ENCODE results near the gene KNSTRN. TPM values are rescaled to one million over a fixed set of nuclear protein-coding genes. Genes with fewer than 3 reads are reported as not detected.

Gene KNSTRN
- total and polyA plus RNA-seq, 8 donors: 2.2 to 8.4 (median 3.5) TPM

GRCh38 chr15:40345225-40345866, 37.2 kb upstream of the KNSTRN start:
- DNase-seq (no peak), FAIRE-seq (no peak), ATAC-seq (no peak)
- intact Hi-C loops (cut with DNase I): loop anchor here in 2 of 3 donors (5.0 to 10.0 kb wide), 3 partner anchors 61 to 79 kb away; partner anchors contain the start of gene ANKRD63 (in 1 of the 2)
- Histone ChIP-seq H3K4me1 (peaks cover 0 to 6% (median 4%) of the 10 kb centered on the region in 3 donors), H3K27me3 (no peaks in the 10 kb centered on the region), H3K4me3 (no peak overlapping the region), H3K36me3 (no peaks in the 10 kb centered on the region), H3K9me3 (no peaks in the 10 kb centered on the region), H3K27ac (no peak overlapping the region)
- no peak for TF ChIP-seq CTCF (IDR thresholded peaks at IDR 0.05)
- 53 to 63% methylated on average over 10 of the region's 10 CpGs for WGBS, 2 donors

DNA sequence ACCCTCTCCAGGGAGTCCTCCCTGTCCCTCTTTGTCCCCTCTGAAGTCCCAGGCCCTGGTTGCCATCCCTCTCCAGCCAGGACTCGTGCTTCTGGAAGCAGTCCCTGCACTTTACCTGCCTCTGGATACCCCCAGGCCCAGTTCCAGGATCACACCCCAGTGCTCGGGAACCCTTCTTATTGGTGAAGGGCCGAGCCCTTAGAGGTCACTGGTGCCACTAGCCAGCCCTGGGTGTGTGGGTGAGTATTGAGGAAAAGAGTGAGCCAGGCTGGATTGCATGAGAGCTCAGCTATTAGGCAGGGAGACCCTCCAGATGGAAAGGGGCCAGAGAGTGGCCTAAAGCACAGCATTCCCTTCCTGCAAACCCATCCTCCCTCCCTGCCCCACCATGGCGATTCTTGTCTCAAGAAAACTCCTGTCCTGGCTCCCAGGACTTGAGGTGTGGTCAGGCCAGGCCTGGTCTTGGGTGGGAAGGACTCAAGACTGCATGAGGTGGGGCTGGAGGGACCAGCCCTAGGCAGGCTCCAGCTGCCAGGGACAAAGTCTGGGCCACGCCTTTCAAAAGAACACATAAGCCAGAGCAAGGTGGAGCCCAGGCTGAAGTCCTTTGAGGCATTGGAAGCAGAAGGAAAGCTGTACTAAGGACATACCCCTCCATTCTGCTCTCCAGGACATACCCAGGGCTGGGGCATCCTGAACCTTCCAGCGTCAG, 36.5 kb upstream of the KNSTRN start:
- ATAC-seq (peak in 1 of 4 donors; percentile 21), DNase-seq (no peak), FAIRE-seq (no peak)
- Histone ChIP-seq H3K27me3 (no peaks in the 10 kb centered on the region), H3K36me3 (no peaks in the 10 kb centered on the region), H3K9me3 (no peaks in the 10 kb centered on the region), H3K4me3 (no peak overlapping the region), H3K27ac (no peak overlapping the region), H3K4me1 (peaks cover 0 to 4% (median 3%) of the 10 kb centered on the region in 3 donors)
- no peak for TF ChIP-seq CTCF (IDR thresholded peaks at IDR 0.05)
- intact Hi-C loops (cut with DNase I): loop anchor here in 2 of 3 donors (5.0 to 10.0 kb wide), 3 partner anchors 61 to 79 kb away; partner anchors contain the start of gene ANKRD63 (in 1 of the 2)
- 82 to 84% methylated on average over 6 of the region's 6 CpGs for WGBS, 2 donors

GRCh38 chr15:40346579-40347558, 35.7 kb upstream of the KNSTRN start:
- no peak overlapping the region for H3K27ac ChIP-seq
- no peaks in the 10 kb centered on the region for H3K4me1 ChIP-seq
- ATAC-seq (no peak), FAIRE-seq (no peak), DNase-seq (no peak)
- TF ChIP-seq CTCF (IDR thresholded peaks at IDR 0.05): no peak
- no peak overlapping the region for H3K4me3 ChIP-seq
- intact Hi-C loops (cut with DNase I): loop anchor here in 2 of 3 donors (5.0 to 10.0 kb wide), 3 partner anchors 62 to 78 kb away; partner anchors contain the start of gene ANKRD63 (in 1 of the 2)
- H3K27me3 ChIP-seq: no peaks in the 10 kb centered on the region
- H3K9me3 ChIP-seq: no peaks in the 10 kb centered on the region
- 87 to 91% methylated on average over 15 of the region's 15 CpGs for WGBS, 2 donors
- H3K36me3 ChIP-seq: no peaks in the 10 kb centered on the region

GRCh38 chr15:40347559-40348473, 34.7 kb upstream of the KNSTRN start:
- no peaks in the 10 kb centered on the region for H3K4me1 ChIP-seq
- WGBS, 2 donors: 91 to 97% methylated on average over 11 of the region's 11 CpGs
- peak in 1 of 4 donors; percentile 13 for ATAC-seq
- TF ChIP-seq CTCF (IDR thresholded peaks at IDR 0.05): no peak
- H3K27me3 ChIP-seq: no peaks in the 10 kb centered on the region
- no peaks in the 10 kb centered on the region for H3K36me3 ChIP-seq
- FAIRE-seq: no peak
- intact Hi-C loops (cut with DNase I): loop anchor here in 2 of 3 donors (5.0 to 10.0 kb wide), 3 partner anchors 63 to 77 kb away; partner anchors contain the start of gene ANKRD63 (in 1 of the 2)
- no peaks in the 10 kb centered on the region for H3K9me3 ChIP-seq
- H3K4me3 ChIP-seq: no peak overlapping the region
- H3K27ac ChIP-seq: no peak overlapping the region
- no peak for DNase-seq
